ENCODE measurements around the gene CD68. TPM values are rescaled to one million over a fixed set of nuclear protein-coding genes. Genes with fewer than 3 reads are reported as not detected.

The CD68 gene
- total RNA-seq, 1 donor from 2014 or later: 40.0 TPM

GRCh38 chr17:7551396-7551795, 28.0 kb upstream of the CD68 start:
- no peaks in the 10 kb centered on the region for H3K9me3 ChIP-seq
- no peak for TF ChIP-seq POLR2AphosphoS5 (IDR thresholded peaks at IDR 0.05; ENCODE audit: insufficient read depth in 1 of 2, low read depth in 1 of 2)
- TF ChIP-seq, protein P1, sequence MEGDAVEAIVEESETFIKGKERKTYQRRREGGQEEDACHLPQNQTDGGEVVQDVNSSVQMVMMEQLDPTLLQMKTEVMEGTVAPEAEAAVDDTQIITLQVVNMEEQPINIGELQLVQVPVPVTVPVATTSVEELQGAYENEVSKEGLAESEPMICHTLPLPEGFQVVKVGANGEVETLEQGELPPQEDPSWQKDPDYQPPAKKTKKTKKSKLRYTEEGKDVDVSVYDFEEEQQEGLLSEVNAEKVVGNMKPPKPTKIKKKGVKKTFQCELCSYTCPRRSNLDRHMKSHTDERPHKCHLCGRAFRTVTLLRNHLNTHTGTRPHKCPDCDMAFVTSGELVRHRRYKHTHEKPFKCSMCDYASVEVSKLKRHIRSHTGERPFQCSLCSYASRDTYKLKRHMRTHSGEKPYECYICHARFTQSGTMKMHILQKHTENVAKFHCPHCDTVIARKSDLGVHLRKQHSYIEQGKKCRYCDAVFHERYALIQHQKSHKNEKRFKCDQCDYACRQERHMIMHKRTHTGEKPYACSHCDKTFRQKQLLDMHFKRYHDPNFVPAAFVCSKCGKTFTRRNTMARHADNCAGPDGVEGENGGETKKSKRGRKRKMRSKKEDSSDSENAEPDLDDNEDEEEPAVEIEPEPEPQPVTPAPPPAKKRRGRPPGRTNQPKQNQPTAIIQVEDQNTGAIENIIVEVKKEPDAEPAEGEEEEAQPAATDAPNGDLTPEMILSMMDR (IDR thresholded peaks at IDR 0.05): no peak
- no peak for TF ChIP-seq POLR2A (IDR thresholded peaks at IDR 0.05)
- DNase-seq (ENCODE audit: extremely low spot score in 2 of 2): no peak
- no peaks in the 10 kb centered on the region for H3K36me3 ChIP-seq
- intact Hi-C loops (cut with DNase I): no loop called here
- H3K4me3 ChIP-seq: no peak overlapping the region
- H3K27me3 ChIP-seq: no peaks in the 10 kb centered on the region
- H3K27ac ChIP-seq: no peak overlapping the region
- H3K4me1 ChIP-seq: peaks cover 24% of the 10 kb centered on the region

GRCh38 chr17:7552621-7553051, 26.8 kb upstream of the CD68 start:
- no peak for DNase-seq (ENCODE audit: extremely low spot score in 2 of 2)
- peaks cover 31% of the 10 kb centered on the region for H3K4me1 ChIP-seq
- TF ChIP-seq POLR2A (IDR thresholded peaks at IDR 0.05): no peak
- intact Hi-C loops (cut with DNase I): no loop called here
- H3K4me3 ChIP-seq: no peak overlapping the region
- H3K27ac ChIP-seq: no peak overlapping the region
- no peaks in the 10 kb centered on the region for H3K36me3 ChIP-seq
- no peaks in the 10 kb centered on the region for H3K9me3 ChIP-seq
- H3K27me3 ChIP-seq: no peaks in the 10 kb centered on the region

DNA sequence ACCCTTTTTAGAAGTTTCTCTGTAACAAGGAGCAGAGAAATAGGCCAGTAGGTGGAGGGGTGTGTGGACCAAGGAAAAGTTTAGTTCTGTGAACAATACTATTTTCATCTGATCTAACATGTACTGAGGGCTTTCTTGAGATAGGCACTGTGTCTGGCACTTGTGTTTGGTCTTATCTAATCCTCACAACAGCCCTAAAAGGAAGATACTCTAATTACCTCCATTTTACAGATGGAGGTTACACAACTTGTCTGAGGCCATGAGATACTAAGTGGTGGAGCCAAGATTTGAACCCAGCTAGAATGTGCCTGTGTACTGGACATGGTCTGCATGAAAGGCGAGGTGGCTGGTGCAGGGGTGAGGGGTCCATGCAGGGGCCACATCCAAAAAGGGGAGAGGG, 26.1 kb upstream of the CD68 start:
- TF ChIP-seq POLR2A (IDR thresholded peaks at IDR 0.05) (no peak), POLR2AphosphoS5 (IDR thresholded peaks at IDR 0.05; ENCODE audit: insufficient read depth in 1 of 2, low read depth in 1 of 2) (no peak)
- H3K27ac ChIP-seq: no peak overlapping the region
- H3K4me1 ChIP-seq: peaks cover 32% of the 10 kb centered on the region
- H3K27me3 ChIP-seq: no peaks in the 10 kb centered on the region
- no peaks in the 10 kb centered on the region for H3K36me3 ChIP-seq
- H3K9me3 ChIP-seq: no peaks in the 10 kb centered on the region
- H3K4me3 ChIP-seq: no peak overlapping the region
- DNase-seq (ENCODE audit: extremely low spot score in 2 of 2): no peak
- intact Hi-C loops (cut with DNase I): no loop called here

DNA sequence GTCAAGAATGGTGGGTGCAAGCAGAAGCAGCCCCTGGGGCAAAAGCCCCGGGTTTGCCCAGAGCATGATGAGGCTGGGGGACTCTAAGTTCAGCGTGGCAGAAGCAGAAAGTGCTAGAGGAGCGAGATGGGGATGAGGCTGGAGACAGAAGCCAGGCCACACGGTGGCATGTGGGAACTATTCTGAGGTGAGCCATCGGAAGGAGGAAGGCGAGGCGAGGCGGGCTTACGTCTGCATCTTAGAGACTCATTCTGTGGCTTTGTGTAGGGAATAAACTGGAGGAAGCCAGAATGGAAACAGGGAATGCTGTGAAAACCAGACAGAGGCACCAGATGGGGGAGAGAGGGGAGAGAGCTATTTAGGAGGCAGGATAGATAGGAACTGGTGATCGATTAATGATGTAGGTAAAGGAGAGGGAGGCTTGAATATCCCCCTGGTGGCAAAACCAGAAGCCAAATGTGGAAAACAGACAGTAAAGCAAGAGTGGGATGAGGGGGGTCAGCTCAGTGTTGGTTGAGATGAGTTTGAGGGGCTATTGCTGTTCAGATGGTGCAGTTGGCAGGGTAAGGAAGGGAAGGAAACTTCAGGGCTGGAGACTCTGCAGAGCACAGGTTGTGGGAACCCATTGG, 24.0 kb upstream of the CD68 start:
- DNase-seq (ENCODE audit: extremely low spot score in 2 of 2): no peak
- no peaks in the 10 kb centered on the region for H3K9me3 ChIP-seq
- intact Hi-C loops (cut with DNase I): loop anchor here (5.0 kb wide), 1 partner anchor 118 kb away; the partner anchor contains the start of genes FGF11 and TMEM102
- H3K27me3 ChIP-seq: no peaks in the 10 kb centered on the region
- no peaks in the 10 kb centered on the region for H3K36me3 ChIP-seq
- H3K4me3 ChIP-seq: no peak overlapping the region
- peaks cover 36% of the 10 kb centered on the region for H3K4me1 ChIP-seq
- TF ChIP-seq, protein P1 (IDR thresholded peaks at IDR 0.05): no peak
- TF ChIP-seq POLR2AphosphoS5 (IDR thresholded peaks at IDR 0.05; ENCODE audit: insufficient read depth in 1 of 2, low read depth in 1 of 2): no peak
- no peak for TF ChIP-seq POLR2A (IDR thresholded peaks at IDR 0.05)
- no peak overlapping the region for H3K27ac ChIP-seq

GRCh38 chr17:7556627-7557026, 22.8 kb upstream of the CD68 start:
- intact Hi-C loops (cut with DNase I): loop anchor here (5.0 kb wide), 1 partner anchor 119 kb away; the partner anchor contains the start of genes FGF11 and TMEM102
- peaks cover 44% of the 10 kb centered on the region for H3K4me1 ChIP-seq
- H3K4me3 ChIP-seq: no peak overlapping the region
- H3K9me3 ChIP-seq: no peaks in the 10 kb centered on the region
- H3K27me3 ChIP-seq: no peaks in the 10 kb centered on the region
- peak in 1 of 2 donors; percentile 78 for DNase-seq (ENCODE audit: extremely low spot score in 2 of 2)
- peak overlapping the region; percentile 88 for H3K27ac ChIP-seq
- H3K36me3 ChIP-seq: no peaks in the 10 kb centered on the region
- TF ChIP-seq POLR2A (IDR thresholded peaks at IDR 0.05) (no peak), POLR2AphosphoS5 (IDR thresholded peaks at IDR 0.05; ENCODE audit: insufficient read depth in 1 of 2, low read depth in 1 of 2) (no peak)
- TF ChIP-seq, protein P1 (IDR thresholded peaks at IDR 0.05): no peak

GRCh38 chr17:7557147-7557764, 22.2 kb upstream of the CD68 start:
- TF ChIP-seq POLR2A (IDR thresholded peaks at IDR 0.05) (no peak), POLR2AphosphoS5 (IDR thresholded peaks at IDR 0.05; ENCODE audit: insufficient read depth in 1 of 2, low read depth in 1 of 2) (no peak)
- TF ChIP-seq, protein P1 (IDR thresholded peaks at IDR 0.05): no peak
- intact Hi-C loops (cut with DNase I): loop anchor here (5.0 kb wide), 1 partner anchor 120 kb away; the partner anchor contains the start of genes FGF11 and TMEM102
- Histone ChIP-seq H3K27me3 (no peaks in the 10 kb centered on the region), H3K36me3 (no peaks in the 10 kb centered on the region), H3K4me3 (peak overlapping the region in 1 of 2 donors; percentile 70), H3K9me3 (no peaks in the 10 kb centered on the region), H3K27ac (peak overlapping the region; percentile 88), H3K4me1 (peaks cover 46% of the 10 kb centered on the region)
- peak in 1 of 2 donors; percentile 85 for DNase-seq (ENCODE audit: extremely low spot score in 2 of 2)
